H1 (cell line): ENCODE measurements around the gene C19orf25. TPM values are rescaled to one million over a fixed set of nuclear protein-coding genes. Genes with fewer than 3 reads are reported as not detected.
"Not testable (repeated sequence)": the region's sequence is repeated elsewhere in the genome, so short reads cannot be mapped to it uniquely, and the experiment has no call there.

Experiments
- CTCF ChIA-PET: fragments of 300-600 bp; sonication (Branson Sonifier 250); formaldehyde crosslinking; loops from one replicate; lab custom pipeline; 2021; ENCODE audit not compliant: partially characterized antibody; lab: Charles Lee
- POLR2A ChIA-PET: fragments of 300-600 bp; sonication (Branson Sonifier 250); formaldehyde crosslinking; loops from one replicate; lab custom pipeline; 2021; ENCODE audit warnings: inconsistent platforms; ENCODE audit not compliant: partially characterized antibody; lab: Charles Lee
- DNase-seq, 2 experiments: peaks; one replicate each; pipeline versions ENCODE4 v3.0.0 to v3.0.0-alpha.2; 2010 to 2022; ENCODE audit warnings: low spot score in 2 of 2, low read depth in 1 of 2, mixed read lengths in 1 of 2
- FAIRE-seq: peaks from 2 replicates; lab custom pipeline; 2011; peaks lifted over from hg19 to GRCh38; lab: Jason Lieb, UNC
- H2AFZ ChIP-seq: 2 replicates; pipeline ENCODE4 v1.8.1; 2012; ENCODE audit warnings: low read length, inconsistent platforms
- H2AK5ac ChIP-seq: 2 replicates; pipeline ENCODE4 v1.6.1; 2013; ENCODE audit warnings: low read depth, low read length
- H2BK120ac ChIP-seq: replicated peaks from 2 replicates; pipeline ENCODE3; 2013; ENCODE audit warnings: low read depth, low read length, inconsistent platforms
- H2BK12ac ChIP-seq: 2 replicates; pipeline ENCODE4 v1.6.1; 2013; ENCODE audit warnings: low read depth, low read length
- H2BK15ac ChIP-seq: 2 replicates; pipeline ENCODE4 v1.6.1; 2013; ENCODE audit warnings: low read length
- H2BK20ac ChIP-seq: 2 replicates; pipeline ENCODE4 v1.6.1; 2013; ENCODE audit warnings: low read length
- H2BK5ac ChIP-seq: 2 replicates; pipeline ENCODE4 v1.6.1; 2013; ENCODE audit warnings: low read depth, low read length
- H3K14ac ChIP-seq: 2 replicates; pipeline ENCODE4 v1.6.1; 2013; ENCODE audit warnings: inconsistent platforms; ENCODE audit not compliant: insufficient read length
- H3K18ac ChIP-seq: 2 replicates; pipeline ENCODE4 v1.6.1; 2013; ENCODE audit warnings: low read length; ENCODE audit errors: extremely low read depth
- H3K23ac ChIP-seq: 2 replicates; pipeline ENCODE4 v1.6.1; 2013; ENCODE audit warnings: inconsistent platforms; ENCODE audit not compliant: insufficient read length
- H3K23me2 ChIP-seq: 2 replicates; pipeline ENCODE4 v1.6.1; 2013; ENCODE audit warnings: low read depth, low read length
- H3K27ac ChIP-seq: 2 replicates; pipeline ENCODE4 v1.6.1; 2011; ENCODE audit warnings: low read depth, low read length, inconsistent platforms
- H3K27me3 ChIP-seq, 4 experiments: replicated peaks in 1 of 4; 1 replicate in 1 of 4; 2 replicates in 3 of 4; pipeline versions ENCODE4 v1.6.1 to v1.8.1; 2011 to 2013; ENCODE audit warnings: low read length in 3 of 4, mild to moderate bottlenecking in 3 of 4, inconsistent platforms in 2 of 4, mixed read lengths in 2 of 4, moderate library complexity in 1 of 4; ENCODE audit not compliant: control insufficient read depth in 3 of 4, insufficient read depth in 3 of 4; ENCODE audit errors: extremely low read depth in 1 of 4
- H3K36me3 ChIP-seq, 4 experiments: 2 replicates each; pipeline versions ENCODE4 v1.6.1 to v1.8.1; 2011 to 2013; ENCODE audit warnings: mild to moderate bottlenecking in 4 of 4, low read length in 3 of 4, moderate library complexity in 2 of 4, control low read depth in 1 of 4, inconsistent platforms in 1 of 4; ENCODE audit not compliant: insufficient read depth in 4 of 4, control insufficient read depth in 2 of 4
- H3K4ac ChIP-seq: replicated peaks from 2 replicates; pipeline ENCODE3; 2013; ENCODE audit warnings: low read length, low read depth, mixed read lengths, inconsistent platforms; ENCODE audit not compliant: insufficient read length
- H3K4me1 ChIP-seq, 4 experiments: replicated peaks in 1 of 4; 1 replicate in 1 of 4; 2 replicates in 3 of 4; pipeline versions ENCODE4 v1.6.1 to v1.8.1; 2011 to 2013; ENCODE audit warnings: low read length in 3 of 4, inconsistent platforms in 2 of 4, mixed read lengths in 1 of 4; ENCODE audit not compliant: insufficient read depth in 4 of 4, control insufficient read depth in 3 of 4
- H3K4me2 ChIP-seq, 2 experiments: 2 replicates each; pipeline versions ENCODE4 v1.6.1 to v1.8.1; 2011 to 2013; ENCODE audit warnings: low read depth in 2 of 2, low read length in 2 of 2, control low read depth in 1 of 2, inconsistent platforms in 1 of 2, mild to moderate bottlenecking in 1 of 2; ENCODE audit not compliant: insufficient read depth in 1 of 2
- H3K4me3 ChIP-seq, 4 experiments: fragments of 200-600, 300-600 bp in 1 of 4; sonication (generic), shearing (Covaris generic), sonication (Bioruptor Twin) in 1 of 4; 2 replicates each; pipeline versions ENCODE4 v1.5.1 to v1.8.1; 2011 to 2016; ENCODE audit warnings: low read length in 4 of 4, low read depth in 3 of 4, control low read depth in 2 of 4, inconsistent platforms in 2 of 4, mild to moderate bottlenecking in 2 of 4, mixed read lengths in 1 of 4, moderate library complexity in 1 of 4; ENCODE audit not compliant: insufficient read depth in 2 of 4; ENCODE audit errors: extremely low read depth in 1 of 4
- H3K56ac ChIP-seq: replicated peaks from 2 replicates; pipeline ENCODE3; 2013; ENCODE audit warnings: low read depth, mild to moderate bottlenecking, mixed read lengths, low read length, inconsistent platforms; ENCODE audit not compliant: insufficient read length
- H3K79me1 ChIP-seq: 2 replicates; pipeline ENCODE4 v1.6.1; 2013; ENCODE audit warnings: low read depth, low read length, control low read depth
- H3K79me2 ChIP-seq, 2 experiments: 2 replicates each; pipeline versions ENCODE4 v1.6.1 to v1.8.1; 2012 to 2013; ENCODE audit warnings: low read length in 2 of 2, mild to moderate bottlenecking in 2 of 2, inconsistent platforms in 1 of 2; ENCODE audit not compliant: insufficient read depth in 2 of 2, control insufficient read depth in 1 of 2
- H3K9ac ChIP-seq, 4 experiments: replicated peaks in 1 of 4; 1 replicate in 1 of 4; 2 replicates in 3 of 4; pipeline versions ENCODE4 v1.6.1 to v1.8.1; 2011 to 2013; ENCODE audit warnings: low read depth in 3 of 4, low read length in 3 of 4, control low read depth in 2 of 4, mild to moderate bottlenecking in 2 of 4, moderate library complexity in 2 of 4, inconsistent platforms in 1 of 4; ENCODE audit errors: extremely low read depth in 1 of 4
- H3K9me3 ChIP-seq, 2 experiments: 2 replicates each; pipeline versions ENCODE4 v1.6.1 to v1.8.1; 2012 to 2013; ENCODE audit warnings: mild to moderate bottlenecking in 2 of 2, moderate library complexity in 2 of 2, control low read depth in 1 of 2, inconsistent platforms in 1 of 2, low read depth in 1 of 2, low read length in 1 of 2, mixed read lengths in 1 of 2; ENCODE audit not compliant: insufficient read depth in 2 of 2
- H4K20me1 ChIP-seq, 2 experiments: replicated peaks in 1 of 2; 2 replicates each; pipeline versions ENCODE3 to v1.8.1; 2011 to 2013; ENCODE audit warnings: inconsistent platforms in 2 of 2, low read length in 2 of 2, mild to moderate bottlenecking in 1 of 2; ENCODE audit not compliant: insufficient read depth in 2 of 2, control insufficient read depth in 1 of 2
- H4K5ac ChIP-seq: 2 replicates; pipeline ENCODE4 v1.6.1; 2013; ENCODE audit warnings: low read length, low read depth, mixed read lengths, inconsistent platforms; ENCODE audit not compliant: insufficient read length
- H4K8ac ChIP-seq: 2 replicates; pipeline ENCODE4 v1.8.0; 2013; ENCODE audit warnings: mild to moderate bottlenecking, moderate library complexity, low read length, inconsistent platforms; ENCODE audit not compliant: insufficient read depth; ENCODE audit errors: extremely low read depth
- H4K91ac ChIP-seq: replicated peaks from 2 replicates; pipeline ENCODE3; 2013; ENCODE audit warnings: low read length, mixed read lengths, inconsistent platforms; ENCODE audit not compliant: insufficient read length
- WGBS, 2 experiments: shearing (Covaris generic) in 1 of 2; methylation state at CpG; one replicate each; pipeline versions ENCODE4 v1.1.6 to v1.1.7; 2013 to 2015; ENCODE audit warnings: low lambda C conversion rate in 2 of 2, mixed read lengths in 2 of 2, inconsistent platforms in 1 of 2, low coverage in 1 of 2, missing lambda C conversion rate in 1 of 2; ENCODE audit not compliant: insufficient replicate concordance in 2 of 2, insufficient coverage in 1 of 2, insufficient read length in 1 of 2; ENCODE audit errors: extremely low coverage in 1 of 2, missing lambda C conversion rate in 1 of 2; 5-methylcytosine and 5-hydroxymethylcytosine counted together
- polyA plus RNA-seq, 7 experiments: library from polyadenylated mRNA; depleted of rRNA in 3 of 7; stranded (reverse) in 5 of 7; unstranded in 2 of 7; fragments of >200 nt in 5 of 7; fragments of 200-250 nt in 2 of 7; gene quantifications; 1 replicate in 5 of 7; 2 replicates in 1 of 7; 4 replicates in 1 of 7; pipeline versions ENCODE4 v1.2.1 to v1.2.3, GENCODE V29; 2011 to 2013; ENCODE audit warnings: missing spikeins in 2 of 7, mixed read lengths in 2 of 7
- total RNA-seq: library from RNA; stranded (reverse); fragmentation: NEBNext Ultra II Directional; extraction: Animal tissue kit (Norgen Biotek cat#: 25700); gene quantifications from 2 replicates; pipeline ENCODE4 v1.2.1, GENCODE V29; 2021

C19orf25 gene
- total and polyA plus RNA-seq, 2 of the 8 experiments (the other 6 are each of a cell fraction or from before 2014, with no cell fraction given) = 41.3 to 67.4 TPM

- not testable (repeated sequence) for H3K79me2 ChIP-seq, H3K4ac ChIP-seq, H3K4me1 ChIP-seq, H3K4me2 ChIP-seq, H2BK20ac ChIP-seq, H3K79me1 ChIP-seq, H3K36me3 ChIP-seq, H4K5ac ChIP-seq, H2BK12ac ChIP-seq, H3K27ac ChIP-seq, H2AK5ac ChIP-seq, H4K20me1 ChIP-seq, H4K8ac ChIP-seq, H3K9ac ChIP-seq, FAIRE-seq, H3K18ac ChIP-seq, H3K23ac ChIP-seq, H3K23me2 ChIP-seq, H3K9me3 ChIP-seq, H2BK15ac ChIP-seq, H3K56ac ChIP-seq, H2BK120ac ChIP-seq, H3K14ac ChIP-seq, DNase-seq, H4K91ac ChIP-seq, H3K4me3 ChIP-seq, H2AFZ ChIP-seq, H2BK5ac ChIP-seq
- CTCF ChIA-PET = interaction anchor here (0.6 to 1.2 kb wide), 2 partner anchors 17 to 54 kb away, joined by 3 read pairs; no protein-coding TSS in a partner anchor
- H3K27me3 ChIP-seq = peaks cover 12 to 25% (median 22%) of the 10 kb centered on the region in 4 experiments
- POLR2A ChIA-PET = interaction anchor here (0.8 kb wide), 1 partner anchor 12 kb away, joined by 3 read pairs; no protein-coding TSS in a partner anchor
- 82% methylated on average over 8 of the region's 8 CpGs; no CpG with 5 or more reads in 1 of the 2 experiments for WGBS, 2 experiments
Observed at GRCh38 chr19:1519802-1520201, 40.8 kb upstream of the C19orf25 start.
